GM13976 (cell line): ENCODE data around the gene TMEM132E.

ENCODE experiments used
- DNase-seq: peaks from one replicate; pipeline ENCODE4 v3.0.0; 2012; ENCODE audit warnings: low spot score
- in situ Hi-C: fragments of 300-500 bp; cut with MboI; formaldehyde crosslinking; loops from one replicate; pipeline ENCODE4 v1.12.0; 2022; ENCODE audit warnings: low sequenced_read_pairs, mixed read lengths, inconsistent platforms; ENCODE audit not compliant: unreplicated experiment
- TF ChIP-seq, protein P1 (sequence below): IDR thresholded peaks from 2 replicates; pipeline ENCODE4 v1.5.1; 2012; ENCODE audit warnings: borderline replicate concordance, mild to moderate bottlenecking; ENCODE audit not compliant: insufficient read depth; ENCODE audit errors: extremely low read depth, missing control alignments, control extremely low read depth

TMEM132E gene

GRCh38 chr17:34609210-34609609 is 29.8 kb downstream of the TMEM132E start:
- TF ChIP-seq, protein P1, sequence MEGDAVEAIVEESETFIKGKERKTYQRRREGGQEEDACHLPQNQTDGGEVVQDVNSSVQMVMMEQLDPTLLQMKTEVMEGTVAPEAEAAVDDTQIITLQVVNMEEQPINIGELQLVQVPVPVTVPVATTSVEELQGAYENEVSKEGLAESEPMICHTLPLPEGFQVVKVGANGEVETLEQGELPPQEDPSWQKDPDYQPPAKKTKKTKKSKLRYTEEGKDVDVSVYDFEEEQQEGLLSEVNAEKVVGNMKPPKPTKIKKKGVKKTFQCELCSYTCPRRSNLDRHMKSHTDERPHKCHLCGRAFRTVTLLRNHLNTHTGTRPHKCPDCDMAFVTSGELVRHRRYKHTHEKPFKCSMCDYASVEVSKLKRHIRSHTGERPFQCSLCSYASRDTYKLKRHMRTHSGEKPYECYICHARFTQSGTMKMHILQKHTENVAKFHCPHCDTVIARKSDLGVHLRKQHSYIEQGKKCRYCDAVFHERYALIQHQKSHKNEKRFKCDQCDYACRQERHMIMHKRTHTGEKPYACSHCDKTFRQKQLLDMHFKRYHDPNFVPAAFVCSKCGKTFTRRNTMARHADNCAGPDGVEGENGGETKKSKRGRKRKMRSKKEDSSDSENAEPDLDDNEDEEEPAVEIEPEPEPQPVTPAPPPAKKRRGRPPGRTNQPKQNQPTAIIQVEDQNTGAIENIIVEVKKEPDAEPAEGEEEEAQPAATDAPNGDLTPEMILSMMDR: no peak
- in situ Hi-C loops: no loop called here
- no peak for DNase-seq

GRCh38 chr17:34610039-34610438 is 30.7 kb downstream of the TMEM132E start:
- TF ChIP-seq, protein P1: no peak

DNA sequence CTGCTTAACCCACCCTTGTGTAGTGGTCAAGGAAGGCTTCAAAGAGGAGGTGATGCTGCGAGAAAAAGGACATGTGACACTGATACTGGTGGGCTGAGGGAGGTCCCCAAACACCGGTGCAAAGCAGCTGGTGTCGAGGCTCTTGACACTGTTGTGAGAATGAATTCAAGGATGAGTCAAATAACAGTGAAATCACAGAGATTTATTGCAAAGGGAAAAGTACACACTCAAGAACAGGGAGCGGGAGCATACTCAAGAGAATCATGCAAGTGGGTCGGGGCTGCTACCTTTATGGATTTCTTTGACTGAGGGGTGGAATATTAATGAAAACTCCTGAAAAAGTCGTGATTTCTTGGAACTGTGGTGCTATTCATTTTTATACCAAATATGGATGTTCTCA is 31.1 kb downstream of the TMEM132E start:
- in situ Hi-C loops: no loop called here
- no peak for DNase-seq
- TF ChIP-seq, protein P1: no peak

More at GRCh38 chr17:34610039-34610438, 30.7 kb downstream of the TMEM132E start:
- DNase-seq: no peak
- in situ Hi-C loops: no loop called here

DNA sequence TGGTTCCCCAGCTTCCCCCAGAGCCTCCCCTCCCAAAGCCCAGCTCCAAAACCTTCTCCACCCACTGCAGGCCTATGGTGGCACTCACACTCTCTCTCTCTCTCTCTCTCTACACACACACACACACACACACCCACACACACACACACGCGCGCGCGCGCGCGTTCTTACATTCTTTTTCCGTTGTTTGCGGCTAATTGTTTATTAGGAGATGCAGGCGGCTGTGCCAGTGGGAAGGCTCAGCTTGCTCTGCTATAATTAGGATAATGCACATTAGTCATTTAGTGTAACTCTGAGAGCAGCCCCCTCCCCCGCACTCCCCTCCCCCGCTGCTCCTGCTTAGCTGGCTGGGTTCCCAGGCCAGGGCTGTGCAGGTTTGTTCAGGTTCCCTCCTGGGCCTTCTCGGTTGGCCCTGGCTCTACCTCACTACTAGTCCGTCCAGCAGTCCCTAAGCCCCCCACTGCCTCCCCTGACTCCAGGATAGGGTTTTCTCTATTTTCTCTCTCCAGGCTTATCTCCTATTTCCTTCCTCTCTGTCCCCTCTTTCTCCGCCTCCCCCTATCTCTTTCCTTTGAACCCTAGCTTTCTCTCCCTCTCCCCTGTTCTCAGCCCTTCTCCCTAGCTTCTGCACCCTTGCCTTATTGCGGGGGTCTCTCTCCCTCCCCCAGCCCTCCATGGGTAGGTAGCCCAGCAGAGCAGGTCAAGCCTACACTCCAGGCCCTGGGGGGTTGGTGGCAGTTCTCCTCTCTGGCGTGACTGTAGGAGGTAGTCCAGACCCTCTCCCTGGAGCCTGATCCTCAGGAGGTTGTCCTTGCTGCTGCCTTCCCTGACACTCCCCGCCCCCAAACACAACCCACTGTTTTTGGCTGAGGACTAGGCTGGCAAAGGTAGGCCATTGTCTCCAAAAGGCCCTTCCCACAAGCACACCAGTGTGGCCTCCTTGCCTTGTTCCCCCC is 34.0 kb downstream of the TMEM132E start:
- no peak for DNase-seq
- TF ChIP-seq, protein P1: no peak

GRCh38 chr17:34614698-34615097 is 35.3 kb downstream of the TMEM132E start:
- TF ChIP-seq, protein P1: no peak
- no peak for DNase-seq
- in situ Hi-C loops: no loop called here

More for the DNA sequence above, 34.0 kb downstream of the TMEM132E start:
- in situ Hi-C loops: no loop called here

DNA sequence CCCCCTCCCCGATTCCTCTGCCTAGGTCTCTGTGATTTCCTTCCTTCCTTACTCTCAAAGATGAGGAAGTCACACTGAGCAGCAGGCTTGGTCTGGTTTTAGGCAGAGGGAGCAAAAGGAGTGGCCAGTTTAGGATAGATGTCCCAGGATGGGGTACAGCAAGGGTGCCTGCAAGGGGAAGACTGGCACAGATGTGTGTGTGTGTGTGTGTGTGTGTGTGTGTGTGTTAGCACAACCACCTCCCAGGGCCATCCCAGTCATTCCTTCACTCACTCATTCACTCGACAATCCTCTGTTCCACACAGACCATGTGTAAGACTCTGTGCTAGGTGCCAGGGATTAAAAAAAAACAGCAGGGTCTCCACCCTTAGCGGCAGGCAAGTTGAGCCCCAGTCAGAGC is 35.9 kb downstream of the TMEM132E start:
- in situ Hi-C loops: no loop called here
- no peak for DNase-seq
- TF ChIP-seq, protein P1: no peak
